Measurements from ENCODE around the gene FGFR3. TPM values are rescaled to one million over a fixed set of nuclear protein-coding genes. Genes with fewer than 3 reads are reported as not detected.

The FGFR3 gene
- total RNA-seq, 1 donor from 2014 or later, result 30.9 TPM

- no peaks in the 10 kb centered on the region for H3K4me1 Mint-ChIP-seq
- no peaks in the 10 kb centered on the region for H3K9me3 Mint-ChIP-seq
- no peaks in the 10 kb centered on the region for H3K27me3 Mint-ChIP-seq (ENCODE audit: low read depth)
- no peak for DNase-seq (ENCODE audit: low spot score in 2 of 2, unreplicated experiment in 2 of 2)
- no peak overlapping the region for H3K27ac Mint-ChIP-seq
- peaks cover 25% of the 10 kb centered on the region for H3K36me3 Mint-ChIP-seq
- TF ChIP-seq CTCF (IDR thresholded peaks at IDR 0.05; ENCODE audit: unreplicated experiment), result no peak
- H3K4me3 Mint-ChIP-seq, result no peak overlapping the region
Observed at GRCh38 chr4:1837069-1837468, 44.0 kb downstream of the FGFR3 start.

GRCh38 chr4:1839282-1839681, 46.2 kb downstream of the FGFR3 start:
- DNase-seq (ENCODE audit: low spot score in 2 of 2, unreplicated experiment in 2 of 2), result no peak
- no peak overlapping the region for H3K27ac Mint-ChIP-seq
- no peaks in the 10 kb centered on the region for H3K27me3 Mint-ChIP-seq (ENCODE audit: low read depth)
- no peaks in the 10 kb centered on the region for H3K4me1 Mint-ChIP-seq
- no peak for TF ChIP-seq CTCF (IDR thresholded peaks at IDR 0.05; ENCODE audit: unreplicated experiment)
- peaks cover 20% of the 10 kb centered on the region for H3K36me3 Mint-ChIP-seq
- no peak overlapping the region for H3K4me3 Mint-ChIP-seq
- H3K9me3 Mint-ChIP-seq, result no peaks in the 10 kb centered on the region

- Mint-ChIP-seq H3K27me3 (ENCODE audit: low read depth) (no peaks in the 10 kb centered on the region), H3K4me3 (no peak overlapping the region), H3K9me3 (no peaks in the 10 kb centered on the region), H3K36me3 (peaks cover 13% of the 10 kb centered on the region), H3K4me1 (no peaks in the 10 kb centered on the region), H3K27ac (no peak overlapping the region)
- DNase-seq (ENCODE audit: low spot score in 2 of 2, unreplicated experiment in 2 of 2), result no peak
- TF ChIP-seq CTCF (IDR thresholded peaks at IDR 0.05; ENCODE audit: unreplicated experiment), result no peak
Observed at GRCh38 chr4:1841201-1841886, 48.3 kb downstream of the FGFR3 start.

- Mint-ChIP-seq H3K27ac (no peak overlapping the region), H3K27me3 (ENCODE audit: low read depth) (no peaks in the 10 kb centered on the region), H3K9me3 (no peaks in the 10 kb centered on the region), H3K4me1 (no peaks in the 10 kb centered on the region), H3K4me3 (no peak overlapping the region), H3K36me3 (peaks cover 12% of the 10 kb centered on the region)
- DNase-seq (ENCODE audit: low spot score in 2 of 2, unreplicated experiment in 2 of 2), result no peak
- no peak for TF ChIP-seq CTCF (IDR thresholded peaks at IDR 0.05; ENCODE audit: unreplicated experiment)
Observed at GRCh38 chr4:1841887-1842210, 48.8 kb downstream of the FGFR3 start.

- no peaks in the 10 kb centered on the region for H3K4me1 Mint-ChIP-seq
- no peak for TF ChIP-seq CTCF (IDR thresholded peaks at IDR 0.05; ENCODE audit: unreplicated experiment)
- H3K27ac Mint-ChIP-seq, result no peak overlapping the region
- H3K27me3 Mint-ChIP-seq (ENCODE audit: low read depth), result no peaks in the 10 kb centered on the region
- H3K36me3 Mint-ChIP-seq, result peaks cover 14% of the 10 kb centered on the region
- H3K9me3 Mint-ChIP-seq, result no peaks in the 10 kb centered on the region
- H3K4me3 Mint-ChIP-seq, result no peak overlapping the region
- DNase-seq (ENCODE audit: low spot score in 2 of 2, unreplicated experiment in 2 of 2), result no peak
Observed at GRCh38 chr4:1842339-1842895, 49.3 kb downstream of the FGFR3 start.
